Measurements from ENCODE around the gene VAMP1.
"Not testable (repeated sequence)": the region's sequence is repeated elsewhere in the genome, so short reads cannot be mapped to it uniquely, and the experiment has no call there.

Gene VAMP1

DNA sequence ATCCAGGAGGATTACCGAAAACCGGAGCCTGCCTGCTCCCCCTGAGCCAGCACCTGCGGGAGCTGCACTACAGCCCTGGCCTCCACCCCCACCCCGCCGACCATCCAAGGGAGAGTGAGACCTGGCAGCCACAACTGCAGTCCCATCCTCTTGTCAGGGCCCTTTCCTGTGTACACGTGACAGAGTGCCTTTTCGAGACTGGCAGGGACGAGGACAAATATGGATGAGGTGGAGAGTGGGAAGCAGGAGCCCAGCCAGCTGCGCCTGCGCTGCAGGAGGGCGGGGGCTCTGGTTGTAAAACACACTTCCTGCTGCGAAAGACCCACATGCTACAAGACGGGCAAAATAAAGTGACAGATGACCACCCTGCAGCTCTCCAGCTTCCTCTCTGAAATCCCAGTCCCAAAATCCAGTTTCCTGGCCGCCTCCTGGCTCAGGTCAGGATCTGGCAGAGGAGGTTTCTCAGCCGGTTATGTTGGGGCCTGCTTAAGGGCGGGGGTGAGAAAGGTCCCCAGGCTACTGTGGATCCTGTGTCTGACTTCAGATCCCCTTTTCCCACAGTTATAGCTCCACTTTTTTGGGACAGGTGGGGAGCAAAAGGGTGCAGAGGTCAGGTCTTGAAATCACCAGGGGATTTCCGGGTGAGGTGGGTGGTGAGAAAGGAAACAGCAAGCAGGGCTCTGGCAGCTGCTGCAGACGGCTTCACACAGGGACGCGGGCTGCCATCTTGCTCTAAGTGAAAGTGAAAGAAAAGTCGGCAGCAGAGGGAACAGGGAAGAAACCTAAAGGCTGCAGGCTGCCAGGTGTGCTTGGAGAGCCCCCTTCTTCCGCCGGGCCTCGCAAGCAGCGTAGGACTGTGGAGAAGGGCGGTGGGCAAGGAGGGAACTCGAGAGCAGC is 18.9 kb downstream of the VAMP1 start, which contains the start of gene TAPBPL:
TAPBPL (plus strand) TSS at position 695 of the 897 bp plus-strand sequence. CDS start 207 bp downstream, outside the sequence.
- DNase-seq (ENCODE audit: low read depth): peak; percentile 85

DNA sequence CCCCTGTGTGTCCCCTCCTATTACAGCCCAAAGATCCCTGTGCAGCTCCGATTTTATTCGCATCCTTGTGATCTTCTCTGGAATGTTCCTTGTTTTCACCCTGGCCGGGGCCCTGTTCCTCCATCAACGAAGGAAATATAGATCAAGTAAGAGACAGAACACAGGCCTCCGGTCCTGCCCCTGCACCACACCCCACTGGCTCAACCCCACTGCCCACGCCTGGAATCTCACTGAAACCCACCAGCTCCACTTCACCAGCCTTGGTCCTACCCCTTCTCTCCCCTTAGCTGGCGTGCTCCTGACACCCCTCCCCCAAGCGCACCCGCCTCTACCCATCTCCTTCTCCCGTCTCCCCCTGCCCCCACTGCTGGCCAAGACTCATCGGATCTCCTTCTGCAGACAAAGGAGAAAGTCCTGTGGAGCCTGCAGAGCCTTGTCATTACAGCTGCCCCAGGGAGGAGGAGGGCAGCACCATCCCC is 19.6 kb downstream of the VAMP1 start:
- DNase-seq (ENCODE audit: low read depth): no peak

GRCh38 chr12:6450091-6450868 is 20.2 kb downstream of the VAMP1 start:
- DNase-seq (ENCODE audit: low read depth): no peak

GRCh38 chr12:6444704-6445688 is 25.5 kb downstream of the VAMP1 start, which contains the start of gene CD27:
Gene CD27 (plus strand): TSS chr12:6444955. CDS start chr12:6445096, 141 bp downstream.
- no peak for DNase-seq (ENCODE audit: low read depth)

GRCh38 chr12:6444031-6444430 is 26.4 kb downstream of the VAMP1 start:
- DNase-seq (ENCODE audit: low read depth): no peak

DNA sequence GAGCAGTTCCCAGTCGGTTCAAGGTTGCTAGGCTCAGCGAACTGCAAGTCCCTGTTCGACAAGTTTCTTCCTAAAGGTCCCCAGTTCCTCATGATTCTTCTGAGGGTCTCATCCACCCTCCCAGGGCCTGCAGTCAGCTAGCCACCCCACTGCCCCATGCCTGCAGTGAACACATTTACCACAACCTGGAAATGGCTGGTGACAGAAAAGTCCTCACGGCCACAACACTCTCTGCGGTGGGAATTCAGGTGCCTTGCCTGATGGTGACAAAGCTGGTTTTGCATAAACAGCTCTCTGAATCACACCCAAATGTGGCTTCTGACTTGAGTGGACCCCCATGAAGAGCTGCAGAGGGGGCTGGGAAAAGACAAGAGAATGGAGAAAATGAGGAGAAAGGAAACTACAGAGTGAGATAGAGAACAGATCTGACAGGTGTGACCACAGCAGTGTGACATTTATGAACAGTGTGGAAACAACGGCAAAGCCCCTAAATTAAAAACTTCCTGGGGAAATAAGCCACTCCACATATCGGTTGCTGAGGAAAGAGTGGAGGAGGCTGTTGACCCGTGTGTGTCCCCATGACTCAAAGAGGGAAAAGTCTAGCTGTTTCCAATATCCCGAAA is 27.0 kb downstream of the VAMP1 start:
- DNase-seq (ENCODE audit: low read depth): no peak

GRCh38 chr12:6442836-6443235 is 27.6 kb downstream of the VAMP1 start:
- DNase-seq (ENCODE audit: low read depth): no peak

- DNase-seq (ENCODE audit: low read depth): no peak
Measured at GRCh38 chr12:6440391-6440790, 30.1 kb downstream of the VAMP1 start.

- no peak for DNase-seq (ENCODE audit: low read depth)
Measured at GRCh38 chr12:6438345-6438744, 32.1 kb downstream of the VAMP1 start.

- DNase-seq (ENCODE audit: low read depth): no peak
Measured at GRCh38 chr12:6437586-6437985, 32.9 kb downstream of the VAMP1 start.

DNA sequence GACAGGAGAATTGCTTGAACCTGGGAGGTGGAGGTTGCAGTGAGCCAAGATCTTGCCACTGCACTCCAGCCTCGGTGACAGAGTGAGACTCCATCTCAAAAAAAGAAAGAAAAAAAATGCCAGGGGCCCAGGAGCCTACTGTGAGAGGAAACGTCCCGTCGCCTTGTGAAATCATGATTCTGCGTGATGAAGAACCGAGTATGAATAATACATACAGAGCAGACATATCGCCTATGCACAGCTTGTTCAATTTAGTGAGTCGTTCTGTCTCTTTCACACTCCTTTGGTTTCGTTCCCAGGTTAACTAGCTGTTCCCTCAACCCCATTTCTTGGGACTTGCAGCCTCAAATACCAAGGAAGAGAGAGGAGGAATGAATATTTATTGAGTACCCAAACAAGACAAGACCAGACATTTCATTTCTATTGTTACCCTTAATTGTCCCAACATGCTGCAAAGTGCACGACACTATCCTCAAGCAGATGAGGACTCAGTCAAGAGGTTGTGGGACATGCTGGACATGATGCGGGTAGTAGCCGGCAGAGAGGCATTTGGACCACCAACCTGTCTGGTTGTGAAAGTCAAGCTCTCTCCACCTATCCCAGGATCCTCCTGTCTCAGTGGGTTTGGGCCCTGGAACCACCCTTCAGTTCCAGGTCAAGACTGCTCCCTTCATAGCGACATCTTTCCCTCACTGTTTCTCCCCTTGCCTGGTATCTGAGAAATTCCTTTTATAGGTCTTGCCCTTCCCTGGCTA is 34.3 kb downstream of the VAMP1 start:
- DNase-seq (ENCODE audit: low read depth): no peak

GRCh38 chr12:6434205-6435140 is 36.0 kb downstream of the VAMP1 start:
- DNase-seq (ENCODE audit: low read depth): no peak

- DNase-seq (ENCODE audit: low read depth): no peak
Measured at GRCh38 chr12:6432991-6433390, 37.5 kb downstream of the VAMP1 start.

DNA sequence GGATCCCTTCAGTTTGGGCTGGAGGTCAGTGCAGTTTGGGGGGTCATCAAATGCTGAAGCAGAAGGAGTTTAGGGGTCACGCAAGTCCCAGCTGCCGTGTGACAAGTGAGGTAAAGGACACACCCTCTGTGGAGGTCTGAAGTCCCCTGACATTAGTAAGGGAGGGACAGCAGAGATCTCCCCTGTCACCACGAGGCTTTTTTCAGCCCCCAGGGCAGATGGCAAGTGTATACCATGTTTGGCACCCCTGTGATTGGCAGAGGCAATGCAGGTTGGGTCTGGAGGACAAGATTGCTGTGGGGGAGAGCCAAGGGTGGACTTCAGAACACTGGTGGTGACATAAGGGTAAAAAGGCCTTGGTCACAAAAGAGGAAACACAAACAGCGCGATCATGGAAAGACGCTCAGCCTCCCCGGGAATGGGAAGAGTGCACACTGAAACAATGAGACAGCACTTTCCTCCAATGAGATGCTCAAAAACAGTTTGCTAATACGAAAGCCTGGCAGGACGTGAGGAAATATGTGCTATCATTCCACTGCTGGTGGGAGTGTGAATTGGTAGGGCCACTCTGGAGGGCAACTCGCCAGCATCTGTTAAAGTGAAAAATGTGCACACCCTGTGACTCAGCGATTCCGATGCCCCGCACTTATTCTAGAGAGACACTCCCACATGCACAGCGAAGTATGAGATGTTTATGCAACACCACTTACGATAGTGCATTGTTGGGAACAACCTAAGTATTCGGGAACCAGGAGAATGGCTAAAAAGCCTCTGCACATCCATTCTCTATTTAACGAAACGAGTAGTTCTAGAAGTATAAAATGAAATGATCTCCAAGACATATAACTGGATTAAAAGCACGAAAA is 40.1 kb downstream of the VAMP1 start:
- DNase-seq (ENCODE audit: low read depth): peak; percentile 81

DNA sequence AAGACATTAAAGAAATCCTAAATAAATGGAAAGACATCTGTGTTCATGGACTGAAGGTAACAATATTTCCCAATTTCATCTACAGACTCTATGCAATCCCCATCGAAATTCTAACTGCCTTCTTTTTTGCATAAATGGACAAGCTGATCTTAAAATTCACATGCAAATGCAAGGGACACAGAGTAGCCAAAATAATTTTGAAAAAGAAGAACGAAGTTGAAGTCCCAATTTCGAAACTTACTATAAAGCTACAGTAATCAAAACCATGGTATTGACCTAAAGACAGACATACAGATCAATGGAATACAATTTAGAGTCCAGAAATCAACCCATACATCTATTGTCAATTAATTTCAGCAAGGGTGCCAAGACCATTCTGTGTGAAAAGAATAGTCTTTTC is 42.2 kb downstream of the VAMP1 start:
- DNase-seq (ENCODE audit: low read depth): no peak

GRCh38 chr12:6427796-6428195 is 42.7 kb downstream of the VAMP1 start:
- not testable (repeated sequence) for DNase-seq (ENCODE audit: low read depth)

- no peak for DNase-seq (ENCODE audit: low read depth)
Measured at GRCh38 chr12:6426882-6427671, 43.4 kb downstream of the VAMP1 start.

Data from CMK (cell line).